Testis (tissue), 3 donors: ENCODE results near the gene RAET1G. TPM values are rescaled to one million over a fixed set of nuclear protein-coding genes. Genes with fewer than 3 reads are reported as not detected.
"Not testable (repeated sequence)": the region's sequence is repeated elsewhere in the genome, so short reads cannot be mapped to it uniquely, and the experiment has no call there.

ENCODE experiments used
- DNase-seq: peaks from one replicate; pipeline ENCODE4 v3.0.0-alpha.2; 2019
- H3K27ac ChIP-seq, 2 donors: fragments of 200-600 bp; sonication (generic); one replicate each; pipeline ENCODE4 v1.5.1; 2019
- H3K27me3 ChIP-seq: fragments of 200-600 bp; sonication (generic); one replicate; pipeline ENCODE4 v1.5.1; 2019
- H3K36me3 ChIP-seq: fragments of 200-600 bp; sonication (generic); one replicate; pipeline ENCODE4 v1.5.1; 2017; ENCODE audit warnings: low read depth; ENCODE audit errors: missing control alignments
- H3K4me1 ChIP-seq: fragments of 200-600 bp; sonication (generic); one replicate; pipeline ENCODE4 v1.5.1; 2019
- H3K4me3 ChIP-seq, 2 donors: fragments of 200-600 bp; sonication (generic); one replicate each; pipeline ENCODE4 v1.5.1; 2017 to 2019
- H3K9me3 ChIP-seq: fragments of 200-600 bp; sonication (generic); one replicate; pipeline ENCODE4 v1.5.1; 2017
- CTCF ChIP-seq, 3 experiments: fragments of 450-650 bp in 2 of 3; fragments of 200-600 bp in 1 of 3; sonication (generic) in 1 of 3; IDR thresholded peaks; one replicate each; pipeline ENCODE4 v1.5.1; 2016 to 2019; ENCODE audit warnings: antibody characterized with exemption in 3 of 3, mild to moderate bottlenecking in 2 of 3, moderate library complexity in 1 of 3
- POLR2A ChIP-seq: fragments of 450-650 bp; IDR thresholded peaks from one replicate; pipeline ENCODE4 v1.6.1; 2017; ENCODE audit warnings: antibody characterized with exemption, mild to moderate bottlenecking, moderate library complexity
- WGBS, 2 donors: methylation state at CpG; one replicate each; pipeline ENCODE4 v1.1.5; 2018; 5-methylcytosine and 5-hydroxymethylcytosine counted together
- intact Hi-C: fragments of 100-400 bp; cut with DNase I; formaldehyde crosslinking; loops from one replicate; pipeline ENCODE4 v1.15.1; 2023; ENCODE audit warnings: low total_unique reads
- polyA plus RNA-seq: library from polyadenylated mRNA; stranded (reverse); fragments of 350-450 nt; fragmentation: Illumina TruSeq; extraction: RNeasy Lipid Tissue Mini Kit (QIAGEN cat#74804); gene quantifications from one replicate; pipeline ENCODE4 v1.2.3, GENCODE V29; 2014; ENCODE audit warnings: low read depth, low replicate concordance; ENCODE audit not compliant: insufficient read depth
- total RNA-seq, 2 donors: library from RNA; depleted of rRNA; stranded (reverse); fragments of >200 nt; gene quantifications; one replicate each; pipeline ENCODE4 v1.2.3, GENCODE V29; 2016

The RAET1G gene
- total and polyA plus RNA-seq, 3 donors from 2014 or later = 0.30 TPM; not detected in 2

GRCh38 chr6:149925253-149925973 is 2.5 kb upstream of the RAET1G start:
- Histone ChIP-seq H3K4me1 (peaks cover 9% of the 10 kb centered on the region), H3K27ac (peak overlapping the region in 1 of 2 donors; percentile 61), H3K9me3 (no peaks in the 10 kb centered on the region), H3K27me3 (no peaks in the 10 kb centered on the region), H3K36me3 (no peaks in the 10 kb centered on the region), H3K4me3 (peak overlapping the region; percentile 50 to 56)
- peak; percentile 32 for DNase-seq
- intact Hi-C loops = loop anchor here (5.0 to 10.0 kb wide), 2 partner anchors 88 to 191 kb away; no protein-coding TSS in a partner anchor
- WGBS, 2 donors = 13 to 18% methylated on average over 5 to 22 of the region's 34 CpGs
- TF ChIP-seq POLR2A = no peak
- TF ChIP-seq CTCF (IDR thresholded peaks at IDR 0.05) = no peak

DNA sequence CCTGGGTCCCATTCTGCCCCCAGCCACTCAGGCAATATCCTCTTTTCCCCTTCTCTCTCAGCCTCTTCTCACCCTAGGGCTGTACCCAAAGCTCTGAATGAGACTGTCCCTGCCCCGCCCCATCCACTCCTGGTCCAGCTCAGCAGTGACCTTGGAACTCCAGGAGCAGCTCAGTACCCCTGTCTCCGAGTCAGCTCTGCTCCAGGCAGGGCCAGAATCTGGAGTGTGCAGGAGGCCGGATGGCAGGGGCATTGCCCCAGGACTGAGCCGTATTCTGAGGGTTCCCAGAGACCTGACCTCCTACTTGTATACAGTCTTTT is 2.0 kb upstream of the RAET1G start:
- Histone ChIP-seq H3K27me3 (no peaks in the 10 kb centered on the region), H3K9me3 (no peaks in the 10 kb centered on the region), H3K4me1 (peaks cover 9% of the 10 kb centered on the region), H3K4me3 (no peak overlapping the region), H3K36me3 (no peaks in the 10 kb centered on the region), H3K27ac (no peak overlapping the region)
- no peak for TF ChIP-seq CTCF (IDR thresholded peaks at IDR 0.05)
- no peak for TF ChIP-seq POLR2A
- intact Hi-C loops = loop anchor here (5.0 to 10.0 kb wide), 2 partner anchors 88 to 190 kb away; no protein-coding TSS in a partner anchor
- WGBS, 2 donors = 63 to 64% methylated on average over 4 of the region's 4 CpGs
- DNase-seq = no peak

DNA sequence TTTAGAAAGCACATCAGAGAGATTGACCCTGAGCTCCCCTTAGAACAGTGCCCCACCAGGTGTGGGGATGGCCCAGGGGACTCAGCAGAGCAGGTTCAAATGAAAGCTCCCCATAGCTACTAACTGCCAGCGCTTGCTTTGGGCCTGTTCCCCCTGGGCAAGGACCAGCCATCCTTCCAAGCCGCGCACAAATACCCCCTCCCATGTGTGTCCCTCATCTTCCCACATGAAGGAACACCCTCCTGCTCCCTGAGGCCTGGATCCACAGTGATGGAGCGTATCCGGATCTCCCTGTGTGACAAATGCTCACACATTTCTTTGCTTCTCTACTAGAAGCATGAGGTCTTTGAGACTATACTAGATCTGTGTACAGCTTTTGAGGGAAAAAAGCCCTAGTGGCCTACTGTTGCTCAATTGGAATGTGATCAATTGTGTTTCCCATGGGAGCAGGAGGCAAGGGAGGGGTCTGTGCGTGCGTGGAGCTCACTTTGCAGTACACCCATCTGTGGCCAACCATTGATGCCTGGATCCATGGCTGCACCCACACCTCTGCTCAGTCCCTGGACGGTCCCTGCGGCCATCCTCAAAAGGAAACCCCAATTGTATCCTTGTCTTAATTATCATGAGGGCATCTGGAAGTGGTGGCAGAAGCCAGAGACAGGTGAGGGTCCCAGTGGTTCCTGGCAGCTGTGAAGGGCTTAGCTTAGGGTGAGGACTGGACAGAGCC is 1.4 kb upstream of the RAET1G start:
- TF ChIP-seq POLR2A = no peak
- TF ChIP-seq CTCF (IDR thresholded peaks at IDR 0.05) = no peak
- no peak for DNase-seq
- Histone ChIP-seq H3K4me3 (no peak overlapping the region), H3K36me3 (no peaks in the 10 kb centered on the region), H3K9me3 (no peaks in the 10 kb centered on the region), H3K27ac (no peak overlapping the region), H3K4me1 (peaks cover 9% of the 10 kb centered on the region), H3K27me3 (no peaks in the 10 kb centered on the region)
- 60 to 78% methylated on average over 7 to 9 of the region's 9 CpGs for WGBS, 2 donors
- intact Hi-C loops = loop anchor here (10.0 kb wide), 1 partner anchor 190 kb away; no protein-coding TSS in a partner anchor

DNA sequence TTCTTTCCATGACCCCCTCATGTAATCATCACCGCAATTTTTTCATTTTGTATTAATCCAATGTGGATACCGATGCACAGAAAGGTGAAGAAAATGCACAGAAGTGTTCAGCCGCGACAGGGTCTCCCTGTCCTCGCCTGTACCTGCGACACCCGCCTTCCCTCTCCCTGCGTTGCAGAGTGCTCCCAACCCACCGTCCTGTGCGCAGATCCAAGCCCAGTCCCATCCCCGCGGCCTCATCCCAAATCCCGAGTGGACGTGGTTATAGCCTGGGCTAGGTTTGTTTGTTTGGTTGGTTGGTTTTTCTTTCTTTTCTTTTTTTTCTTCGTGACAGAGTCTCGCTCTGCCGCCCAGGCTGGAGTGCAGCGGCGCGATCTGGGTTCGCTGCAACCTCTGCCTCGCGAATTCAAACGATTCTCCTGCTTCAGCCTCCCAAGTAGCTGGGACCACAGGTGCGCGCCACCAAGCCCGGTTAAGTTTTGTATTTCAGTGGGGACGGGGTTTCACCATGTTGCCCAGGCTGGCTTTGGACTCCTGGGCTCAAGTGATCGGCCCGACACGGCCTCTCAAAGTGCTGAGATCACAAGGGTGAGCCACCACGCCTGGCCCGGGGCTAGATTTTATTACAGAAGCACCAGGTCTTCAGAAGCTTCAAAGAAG is 536 bp upstream of the RAET1G start:
- Histone ChIP-seq H3K4me1 (peaks cover 9% of the 10 kb centered on the region), H3K27ac (no peak overlapping the region), H3K4me3 (peak overlapping the region in 1 of 2 donors; percentile 54), H3K27me3 (no peaks in the 10 kb centered on the region), H3K36me3 (no peaks in the 10 kb centered on the region), H3K9me3 (no peaks in the 10 kb centered on the region)
- WGBS, 2 donors = 19 to 25% methylated on average over 32 to 33 of the region's 33 CpGs
- no peak for DNase-seq
- intact Hi-C loops = loop anchor here (10.0 kb wide), 1 partner anchor 189 kb away; no protein-coding TSS in a partner anchor
- TF ChIP-seq POLR2A (no peak), CTCF (IDR thresholded peaks at IDR 0.05) (no peak)

GRCh38 chr6:149922091-149922490 is 830 bp downstream of the RAET1G start:
- H3K27me3 ChIP-seq, H3K27ac ChIP-seq, H3K9me3 ChIP-seq, H3K4me1 ChIP-seq, DNase-seq, H3K36me3 ChIP-seq: not testable (repeated sequence)
- 42 to 46% methylated on average over 5 of the region's 5 CpGs for WGBS, 2 donors
- intact Hi-C loops = loop anchor here (10.0 kb wide), 1 partner anchor 187 kb away; no protein-coding TSS in a partner anchor
- peak overlapping the region in 1 of 2 donors; percentile 54 for H3K4me3 ChIP-seq
